HCT116 (cell line): ENCODE results near the gene UFD1. TPM values are rescaled to one million over a fixed set of nuclear protein-coding genes. Genes with fewer than 3 reads are reported as not detected.

ENCODE experiments used
- ATAC-seq: fragments of 200-7000 bp; cut with Tn5 transposase; 2 replicates; pipeline ENCODE4 v1.9.1; 2020; ENCODE audit warnings: mild to moderate bottlenecking, moderate library complexity
- BruUV-seq: library from RNA; stranded (reverse); fragments of 400-500 nt; replicated peaks from 2 replicates; lab custom pipeline; 2021; lab: Mats Ljungman, UMichigan
- CTCF ChIA-PET: fragments of 300-600 bp; sonication (Branson Sonifier 250); formaldehyde crosslinking; loops from one replicate; lab custom pipeline; 2021; ENCODE audit warnings: antibody characterized with exemption; lab: Charles Lee
- POLR2A ChIA-PET: fragments of 300-600, 350-600 bp; sonication (Branson Sonifier 250); formaldehyde crosslinking; loops from one replicate; lab custom pipeline; 2021; ENCODE audit warnings: antibody characterized with exemption; lab: Charles Lee
- RAD21 ChIA-PET, 2 experiments: fragments of 300-600 bp; sonication (Branson Sonifier 250); formaldehyde crosslinking; loops; one replicate each; lab custom pipeline; 2023; ENCODE audit warnings: low total read pairs in 2 of 2; ENCODE audit not compliant: uncharacterized antibody in 2 of 2, unreplicated experiment in 2 of 2, low non-redundant PET in 1 of 2; lab: Charles Lee
- DNase-seq: peaks from one replicate; pipeline ENCODE4 v3.0.0-alpha.2; 2010; ENCODE audit warnings: low read depth, low spot score
- H2AFZ ChIP-seq: fragments of 200-600 bp; shearing (Covaris generic), sonication (generic); 2 replicates; pipeline ENCODE4 v1.6.1; 2017; ENCODE audit warnings: low read depth, mixed run types, mixed read lengths, antibody characterized with exemption, low read length; ENCODE audit not compliant: poor library complexity, severe bottlenecking
- H3K27ac ChIP-seq: 2 replicates; pipeline ENCODE4 v1.5.1; 2012; ENCODE audit warnings: low read depth, low read length
- H3K27me3 ChIP-seq: fragments of 200-600 bp; sonication (generic); 2 replicates; pipeline ENCODE4 v1.6.1; 2016; ENCODE audit warnings: mixed run types, low read length, mixed read lengths; ENCODE audit not compliant: insufficient read depth
- H3K36me3 ChIP-seq, 2 experiments: fragments of 200-500 bp in 1 of 2; fragments of 200-600 bp in 1 of 2; sonication (Bioruptor generic) in 1 of 2; sonication (generic) in 1 of 2; 2 replicates each; pipeline versions ENCODE4 v1.5.1 to v1.6.1; 2014 to 2016; ENCODE audit warnings: low read length in 2 of 2, inconsistent platforms in 1 of 2, mixed read lengths in 1 of 2, mixed run types in 1 of 2; ENCODE audit not compliant: insufficient read depth in 2 of 2, control insufficient read depth in 1 of 2
- H3K4me1 ChIP-seq, 2 experiments: fragments of 200-600 bp in 1 of 2; sonication (generic) in 1 of 2; 2 replicates each; pipeline versions ENCODE4 v1.5.1 to v1.6.1; 2012 to 2017; ENCODE audit warnings: low read length in 2 of 2, inconsistent platforms in 1 of 2, mild to moderate bottlenecking in 1 of 2, mixed read lengths in 1 of 2, mixed run types in 1 of 2, moderate library complexity in 1 of 2; ENCODE audit not compliant: insufficient read depth in 2 of 2, control insufficient read depth in 1 of 2
- H3K4me2 ChIP-seq: fragments of 200-600 bp; sonication (generic); 2 replicates; pipeline ENCODE4 v1.6.1; 2017; ENCODE audit warnings: mixed run types, low read length, mixed read lengths
- H3K4me3 ChIP-seq, 2 experiments: fragments of 200-600 bp in 1 of 2; sonication (generic) in 1 of 2; replicated peaks in 1 of 2; 2 replicates each; pipeline ENCODE4 v1.5.1; 2011 to 2016; ENCODE audit warnings: low read length in 2 of 2, control low read depth in 1 of 2, low read depth in 1 of 2, mild to moderate bottlenecking in 1 of 2, mixed read lengths in 1 of 2, mixed run types in 1 of 2
- H3K79me2 ChIP-seq: fragments of 200-600 bp; sonication (generic); 2 replicates; pipeline ENCODE4 v1.6.1; 2017; ENCODE audit warnings: mild to moderate bottlenecking, mixed run types, low read length, moderate library complexity, mixed read lengths; ENCODE audit not compliant: insufficient read depth
- H3K9ac ChIP-seq: fragments of 200-600 bp; sonication (generic); 2 replicates; pipeline ENCODE4 v1.6.1; 2016; ENCODE audit warnings: low read length, mixed read lengths
- H3K9me2 ChIP-seq: fragments of 200-600 bp; sonication (generic), shearing (Covaris generic); 2 replicates; pipeline ENCODE4 v1.6.1; 2017; ENCODE audit warnings: mixed run types, mild to moderate bottlenecking, moderate library complexity; ENCODE audit not compliant: insufficient read depth
- H3K9me3 ChIP-seq, 2 experiments: fragments of 200-500 bp in 1 of 2; fragments of 200-600 bp in 1 of 2; sonication (Bioruptor generic) in 1 of 2; sonication (generic) in 1 of 2; 2 replicates each; pipeline ENCODE4 v1.6.1; 2014 to 2017; ENCODE audit warnings: low read length in 2 of 2, mixed read lengths in 2 of 2, inconsistent platforms in 1 of 2, low read depth in 1 of 2, mild to moderate bottlenecking in 1 of 2, mixed run types in 1 of 2, moderate library complexity in 1 of 2; ENCODE audit not compliant: control insufficient read depth in 1 of 2, insufficient read depth in 1 of 2
- H4K20me1 ChIP-seq: fragments of 200-600 bp; sonication (generic), shearing (Covaris generic); 2 replicates; pipeline ENCODE4 v1.6.1; 2017; ENCODE audit warnings: mixed run types, mild to moderate bottlenecking, moderate library complexity; ENCODE audit not compliant: insufficient read depth
- EZH2phosphoT487 ChIP-seq: fragments of 200-600 bp; IDR thresholded peaks from 2 replicates; pipeline ENCODE4 v1.6.1; 2018; ENCODE audit warnings: antibody characterized with exemption, borderline replicate concordance
- JUND ChIP-seq: IDR thresholded peaks from 2 replicates; pipeline ENCODE4 v1.6.1; 2012
- SIN3A ChIP-seq: IDR thresholded peaks from 2 replicates; pipeline ENCODE4 v1.6.1; 2012; ENCODE audit warnings: low read depth
- SP1 ChIP-seq: IDR thresholded peaks from 2 replicates; pipeline ENCODE4 v1.6.1; 2012; ENCODE audit warnings: low read depth
- TCF7L2 ChIP-seq: IDR thresholded peaks from 2 replicates; pipeline ENCODE4 v1.7.0; 2011; ENCODE audit warnings: borderline replicate concordance, inconsistent platforms; ENCODE audit not compliant: insufficient read depth, insufficient read length; ENCODE audit errors: extremely low read depth
- YY1 ChIP-seq: IDR thresholded peaks from 2 replicates; pipeline ENCODE4 v1.6.1; 2011; ENCODE audit warnings: low read length, low read depth, moderate library complexity, mild to moderate bottlenecking; ENCODE audit not compliant: insufficient replicate concordance; ENCODE audit errors: extremely low read depth
- ZNF274 ChIP-seq: fragments of 200-500 bp; sonication (Bioruptor generic); IDR thresholded peaks from 2 replicates; pipeline ENCODE4 v1.6.1; 2014; ENCODE audit warnings: mild to moderate bottlenecking, low read depth, low read length, inconsistent platforms
- intact Hi-C: fragments of 100-400 bp; cut with micrococcal nuclease; formaldehyde crosslinking; loops from 2 replicates; pipeline ENCODE4 v1.10.0; 2022
- total RNA-seq: library from RNA; stranded (reverse); gene quantifications from one replicate; pipeline ENCODE4 v1.2.1, GENCODE V29; 2021; ENCODE audit not compliant: unreplicated experiment
- TF ChIP-seq, protein P1 (sequence below): IDR thresholded peaks from 2 replicates; pipeline ENCODE4 v1.6.1; 2012
- TF ChIP-seq, protein P2 (sequence below): IDR thresholded peaks from 2 replicates; pipeline ENCODE4 v1.6.1; 2012

UFD1 gene
- total RNA-seq, 1 experiment from 2014 or later, result 97.5 TPM

DNA sequence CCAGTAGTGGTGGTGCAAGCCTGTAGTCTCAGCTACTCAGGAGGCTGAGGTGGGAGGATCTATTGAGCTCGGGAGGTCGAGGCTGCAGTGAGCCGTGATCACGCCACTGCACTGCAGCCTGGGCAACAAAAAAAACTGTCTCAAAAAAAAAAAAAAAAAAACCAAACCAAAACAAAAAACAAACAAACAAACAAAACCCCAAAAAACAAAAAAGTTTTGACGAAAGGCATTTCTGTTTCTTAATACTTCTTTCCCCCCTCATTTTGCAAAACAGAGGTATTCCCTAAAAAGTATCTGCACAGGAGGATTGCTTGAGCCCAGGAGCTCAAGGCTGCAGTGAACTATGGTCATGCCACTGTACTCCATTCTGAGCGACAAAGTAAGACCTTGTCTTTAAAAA lies 58.7 kb downstream of the UFD1 start:
- ChIA-PET POLR2A (no interaction called here), RAD21 (interaction anchor here in 1 of 2 experiments (0.6 kb wide), 1 partner anchor 177 kb away, joined by 4 read pairs; no protein-coding TSS in a partner anchor), CTCF (no interaction called here)
- H3K79me2 ChIP-seq, result peaks cover 96% of the 10 kb centered on the region
- ATAC-seq (no peak), DNase-seq (no peak)
- H3K36me3 ChIP-seq, result peaks cover 0 to 5% of the 10 kb centered on the region in 2 experiments; a peak in 1 of 4 replicates
- TF ChIP-seq EZH2phosphoT487 (no peak), SP1 (no peak), SIN3A (no peak)
- TF ChIP-seq, protein P1, sequence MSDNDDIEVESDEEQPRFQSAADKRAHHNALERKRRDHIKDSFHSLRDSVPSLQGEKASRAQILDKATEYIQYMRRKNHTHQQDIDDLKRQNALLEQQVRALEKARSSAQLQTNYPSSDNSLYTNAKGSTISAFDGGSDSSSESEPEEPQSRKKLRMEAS, result no peak
- H3K27me3 ChIP-seq, result no peaks in the 10 kb centered on the region
- H3K9me2 ChIP-seq, result no peaks in the 10 kb centered on the region
- no peaks in the 10 kb centered on the region for H3K9me3 ChIP-seq
- intact Hi-C loops, result no loop called here
- no peak overlapping the region for H3K4me2 ChIP-seq
- no peak overlapping the region for H3K27ac ChIP-seq
- H2AFZ ChIP-seq, result no peak overlapping the region
- peaks cover 10% of the 10 kb centered on the region for H4K20me1 ChIP-seq
- BruUV-seq, result no TSS peak
- no peak overlapping the region for H3K9ac ChIP-seq
- no peaks in the 10 kb centered on the region for H3K4me1 ChIP-seq
- H3K4me3 ChIP-seq, result no peak overlapping the region

DNA sequence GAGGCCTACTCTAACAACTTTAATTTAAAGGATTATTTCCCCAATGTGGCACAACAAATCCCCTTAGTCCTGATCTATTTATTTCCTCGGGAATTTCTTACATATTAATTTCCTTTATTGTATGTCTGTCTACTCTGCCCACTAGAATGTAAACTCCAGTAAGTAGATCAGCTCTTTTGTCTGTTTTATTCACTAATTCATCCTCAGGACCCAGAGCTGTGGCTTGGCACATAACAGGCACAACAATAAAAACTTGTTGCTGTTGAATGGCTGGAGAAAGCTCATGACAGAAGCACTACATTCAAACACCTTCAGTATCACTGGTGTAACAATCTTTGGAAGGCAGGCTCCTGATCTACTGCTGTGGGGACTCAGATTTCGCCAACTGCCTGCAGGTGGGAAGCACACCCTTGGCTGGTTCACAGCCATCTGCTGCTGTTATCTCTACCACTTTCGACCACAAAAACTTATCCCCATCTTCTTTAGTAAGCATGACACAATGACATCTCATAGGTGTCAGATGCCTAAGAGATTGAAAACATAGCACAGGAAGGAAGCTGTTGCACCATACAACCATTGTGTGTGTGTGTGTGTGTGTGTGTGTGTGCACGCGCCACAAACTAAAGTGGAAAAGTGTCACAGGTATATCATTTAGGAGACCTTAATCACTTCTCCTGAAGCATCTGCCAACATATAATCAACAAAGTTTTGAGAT lies 59.4 kb downstream of the UFD1 start:
- POLR2A ChIA-PET, result no interaction called here
- Histone ChIP-seq H3K4me1 (no peaks in the 10 kb centered on the region), H3K79me2 (peaks cover 96% of the 10 kb centered on the region), H3K9ac (no peak overlapping the region), H3K4me3 (no peak overlapping the region), H3K4me2 (no peak overlapping the region), H4K20me1 (peaks cover 10% of the 10 kb centered on the region), H2AFZ (no peak overlapping the region), H3K36me3 (no peaks in the 10 kb centered on the region), H3K9me2 (no peaks in the 10 kb centered on the region), H3K27me3 (no peaks in the 10 kb centered on the region), H3K27ac (no peak overlapping the region), H3K9me3 (no peaks in the 10 kb centered on the region)
- DNase-seq, result no peak
- BruUV-seq, result no TSS peak
- RAD21 ChIA-PET, result interaction anchor here in 1 of 2 experiments (0.6 kb wide), 1 partner anchor 176 kb away, joined by 4 read pairs; no protein-coding TSS in a partner anchor
- ATAC-seq, result no peak
- intact Hi-C loops, result no loop called here
- CTCF ChIA-PET, result no interaction called here
- no peak for TF ChIP-seq ZNF274
- TF ChIP-seq SP1, result no peak
- TF ChIP-seq, protein P2, sequence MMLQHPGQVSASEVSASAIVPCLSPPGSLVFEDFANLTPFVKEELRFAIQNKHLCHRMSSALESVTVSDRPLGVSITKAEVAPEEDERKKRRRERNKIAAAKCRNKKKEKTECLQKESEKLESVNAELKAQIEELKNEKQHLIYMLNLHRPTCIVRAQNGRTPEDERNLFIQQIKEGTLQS, result no peak
- TF ChIP-seq TCF7L2, result no peak
- no peak for TF ChIP-seq YY1
- TF ChIP-seq JUND, result no peak
- TF ChIP-seq, protein P1, result no peak
